HepG2 (cell line): ENCODE data around the gene STIM1. TPM values are rescaled to one million over a fixed set of nuclear protein-coding genes. Genes with fewer than 3 reads are reported as not detected.
A peak's percentile ranks its signal among the peaks of the same experiment; 100 is the strongest.

ENCODE experiments used
- AHDC1 ChIP-seq: sonication (generic); formaldehyde crosslinking; IDR thresholded peaks from 2 replicates; pipeline ENCODE4 v1.5.1; 2020; ENCODE audit warnings: mild to moderate bottlenecking, missing genetic modification reagents, borderline replicate concordance
- CC2D1A ChIP-seq: sonication (generic); formaldehyde crosslinking; IDR thresholded peaks from 2 replicates; pipeline ENCODE4 v1.8.1; 2023; ENCODE audit warnings: mild to moderate bottlenecking, missing genetic modification reagents
- CHD2 ChIP-seq: IDR thresholded peaks from 2 replicates; pipeline ENCODE4 v1.6.1; 2011; ENCODE audit warnings: low read depth, low read length, improper control_type of control experiment
- HES4 ChIP-seq: sonication (generic); formaldehyde crosslinking; IDR thresholded peaks from 2 replicates; pipeline ENCODE4 v1.9.0; 2021; ENCODE audit warnings: mild to moderate bottlenecking, missing genetic modification reagents, borderline replicate concordance
- HHEX ChIP-seq: IDR thresholded peaks from 2 replicates; pipeline ENCODE4 v1.6.1; 2016; ENCODE audit warnings: control low read depth
- MAFG ChIP-seq: sonication (generic); formaldehyde crosslinking; IDR thresholded peaks from 2 replicates; pipeline ENCODE4 v1.5.1; 2020; ENCODE audit warnings: mild to moderate bottlenecking, missing genetic modification reagents
- MTA1 ChIP-seq: sonication (generic); formaldehyde crosslinking; IDR thresholded peaks from 2 replicates; pipeline ENCODE4 v1.4.0; 2020; ENCODE audit warnings: missing genetic modification reagents, mild to moderate bottlenecking, borderline replicate concordance
- RAD21 ChIP-seq: fragments of 450-650 bp; formaldehyde crosslinking; IDR thresholded peaks from 2 replicates; pipeline ENCODE4 v1.5.0; 2020; ENCODE audit warnings: mild to moderate bottlenecking
- YEATS2 ChIP-seq: sonication (generic); formaldehyde crosslinking; IDR thresholded peaks from 2 replicates; pipeline ENCODE4 v1.4.0; 2020; ENCODE audit warnings: missing genetic modification reagents, borderline replicate concordance
- ZNF264 ChIP-seq: sonication (generic); formaldehyde crosslinking; IDR thresholded peaks from 2 replicates; pipeline ENCODE4 v1.4.0; 2020; ENCODE audit warnings: missing genetic modification reagents
- ZNF292 ChIP-seq: sonication (generic); formaldehyde crosslinking; IDR thresholded peaks from 2 replicates; pipeline ENCODE4 v1.8.1; 2022; ENCODE audit warnings: mild to moderate bottlenecking, low read depth, missing genetic modification reagents, borderline replicate concordance
- ZNF513 ChIP-seq: sonication (generic); formaldehyde crosslinking; conservative IDR thresholded peaks from 2 replicates; pipeline ENCODE4 v1.5.0; 2020; ENCODE audit warnings: missing genetic modification reagents
- ZNF577 ChIP-seq: sonication (generic); formaldehyde crosslinking; IDR thresholded peaks from 2 replicates; pipeline ENCODE4 v1.4.0; 2020; ENCODE audit warnings: mild to moderate bottlenecking, low read depth, missing genetic modification reagents, borderline replicate concordance
- ZNF839 ChIP-seq: sonication (generic); formaldehyde crosslinking; IDR thresholded peaks from 2 replicates; pipeline ENCODE4 v1.4.0; 2020; ENCODE audit warnings: missing genetic modification reagents, mild to moderate bottlenecking, borderline replicate concordance
- ZNF841 ChIP-seq: sonication (generic); formaldehyde crosslinking; IDR thresholded peaks from 2 replicates; pipeline ENCODE4 v1.8.1; 2023; ENCODE audit warnings: missing genetic modification reagents, borderline replicate concordance
- polyA plus RNA-seq, 8 experiments: library from polyadenylated mRNA; depleted of rRNA in 3 of 8; stranded (reverse) in 7 of 8; unstranded in 1 of 8; fragments of >200 nt; fragmentation: Illumina TruSeq in 4 of 8; extraction: Trizol in 4 of 8; gene quantifications; 2 replicates each; pipeline versions ENCODE4 v1.2.1 to v1.2.3, GENCODE V29; 2011 to 2016; ENCODE audit warnings: low read depth in 4 of 8, missing spikeins in 1 of 8, mixed read lengths in 1 of 8; ENCODE audit not compliant: insufficient read depth in 1 of 8
- total RNA-seq, 5 experiments: library from RNA; depleted of rRNA; stranded (reverse); fragments of >200 nt; fragmentation: Illumina TruSeq; extraction: Trizol; gene quantifications; 2 replicates each; pipeline ENCODE4 v1.2.3, GENCODE V29; 2016; ENCODE audit warnings: low read depth in 1 of 5
- TF ChIP-seq, protein P1 (sequence below): conservative IDR thresholded peaks from 2 replicates; pipeline ENCODE4 v1.6.1; 2018; ENCODE audit warnings: missing genetic modification reagents
- TF ChIP-seq, protein P2 (sequence below): sonication (generic); formaldehyde crosslinking; IDR thresholded peaks from 2 replicates; pipeline ENCODE4 v1.8.1; 2023; ENCODE audit warnings: mild to moderate bottlenecking, moderate library complexity, missing genetic modification reagents

Gene STIM1
- total and polyA plus RNA-seq, 2 of the 13 experiments (the other 11 are each of a cell fraction or from before 2014, with no cell fraction given) = 19.2 to 28.5 TPM

- TF ChIP-seq MTA1 (CRISPR knock-in tag) (no peak), ZNF513 (CRISPR knock-in tag) (no peak), YEATS2 (CRISPR knock-in tag) (peak; percentile 53; the same call in 1 of the 2 replicates), CHD2 (no peak), AHDC1 (CRISPR knock-in tag) (peak; percentile 32; the same call in 1 of the 2 replicates), HES4 (CRISPR knock-in tag) (peak; percentile 73; the same call in 1 of the 2 replicates), ZNF577 (CRISPR knock-in tag) (no peak), HHEX (CRISPR knock-in tag) (no peak), ZNF839 (CRISPR knock-in tag) (no peak), RAD21 (CRISPR knock-in tag) (peak; percentile 95), MAFG (CRISPR knock-in tag) (no peak), ZNF292 (CRISPR knock-in tag) (no peak), CC2D1A (CRISPR knock-in tag) (0 out of 2 replicates have a peak, but pooled peaks have one; percentile 64), ZNF841 (CRISPR knock-in tag) (no peak), ZNF264 (peak; percentile 75)
- TF ChIP-seq, protein P1, sequence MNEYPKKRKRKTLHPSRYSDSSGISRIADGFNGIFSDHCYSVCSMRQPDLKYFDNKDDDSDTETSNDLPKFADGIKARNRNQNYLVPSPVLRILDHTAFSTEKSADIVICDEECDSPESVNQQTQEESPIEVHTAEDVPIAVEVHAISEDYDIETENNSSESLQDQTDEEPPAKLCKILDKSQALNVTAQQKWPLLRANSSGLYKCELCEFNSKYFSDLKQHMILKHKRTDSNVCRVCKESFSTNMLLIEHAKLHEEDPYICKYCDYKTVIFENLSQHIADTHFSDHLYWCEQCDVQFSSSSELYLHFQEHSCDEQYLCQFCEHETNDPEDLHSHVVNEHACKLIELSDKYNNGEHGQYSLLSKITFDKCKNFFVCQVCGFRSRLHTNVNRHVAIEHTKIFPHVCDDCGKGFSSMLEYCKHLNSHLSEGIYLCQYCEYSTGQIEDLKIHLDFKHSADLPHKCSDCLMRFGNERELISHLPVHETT = no peak
- TF ChIP-seq, protein P2, sequence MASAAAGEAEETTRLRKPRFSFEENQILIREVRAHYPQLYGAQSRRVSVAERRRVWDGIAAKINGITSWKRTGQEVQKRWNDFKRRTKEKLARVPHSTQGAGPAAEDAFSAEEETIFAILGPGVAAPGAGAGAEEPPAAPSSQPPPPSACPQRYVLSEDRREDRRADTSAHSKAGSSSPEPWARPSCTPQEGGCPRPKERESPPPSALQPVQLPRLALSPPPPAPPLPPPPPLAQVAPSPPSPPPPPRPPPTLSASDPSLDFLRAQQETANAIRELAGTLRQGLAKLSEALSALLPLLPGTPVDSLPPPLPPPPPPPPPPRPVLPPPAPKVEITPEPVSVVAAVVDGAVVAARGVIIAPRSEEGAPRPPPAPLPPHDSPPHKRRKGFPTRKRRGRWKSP (CRISPR knock-in tag) = peak; percentile 80
Observed at GRCh38 chr11:3854977-3855807, at the start of gene STIM1 (continued).
